ENCODE measurements around the gene GFM2.
"Not testable (repeated sequence)": the region's sequence is repeated elsewhere in the genome, so short reads cannot be mapped to it uniquely, and the experiment has no call there.

Gene GFM2, protein sequence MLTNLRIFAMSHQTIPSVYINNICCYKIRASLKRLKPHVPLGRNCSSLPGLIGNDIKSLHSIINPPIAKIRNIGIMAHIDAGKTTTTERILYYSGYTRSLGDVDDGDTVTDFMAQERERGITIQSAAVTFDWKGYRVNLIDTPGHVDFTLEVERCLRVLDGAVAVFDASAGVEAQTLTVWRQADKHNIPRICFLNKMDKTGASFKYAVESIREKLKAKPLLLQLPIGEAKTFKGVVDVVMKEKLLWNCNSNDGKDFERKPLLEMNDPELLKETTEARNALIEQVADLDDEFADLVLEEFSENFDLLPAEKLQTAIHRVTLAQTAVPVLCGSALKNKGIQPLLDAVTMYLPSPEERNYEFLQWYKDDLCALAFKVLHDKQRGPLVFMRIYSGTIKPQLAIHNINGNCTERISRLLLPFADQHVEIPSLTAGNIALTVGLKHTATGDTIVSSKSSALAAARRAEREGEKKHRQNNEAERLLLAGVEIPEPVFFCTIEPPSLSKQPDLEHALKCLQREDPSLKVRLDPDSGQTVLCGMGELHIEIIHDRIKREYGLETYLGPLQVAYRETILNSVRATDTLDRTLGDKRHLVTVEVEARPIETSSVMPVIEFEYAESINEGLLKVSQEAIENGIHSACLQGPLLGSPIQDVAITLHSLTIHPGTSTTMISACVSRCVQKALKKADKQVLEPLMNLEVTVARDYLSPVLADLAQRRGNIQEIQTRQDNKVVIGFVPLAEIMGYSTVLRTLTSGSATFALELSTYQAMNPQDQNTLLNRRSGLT

DNA sequence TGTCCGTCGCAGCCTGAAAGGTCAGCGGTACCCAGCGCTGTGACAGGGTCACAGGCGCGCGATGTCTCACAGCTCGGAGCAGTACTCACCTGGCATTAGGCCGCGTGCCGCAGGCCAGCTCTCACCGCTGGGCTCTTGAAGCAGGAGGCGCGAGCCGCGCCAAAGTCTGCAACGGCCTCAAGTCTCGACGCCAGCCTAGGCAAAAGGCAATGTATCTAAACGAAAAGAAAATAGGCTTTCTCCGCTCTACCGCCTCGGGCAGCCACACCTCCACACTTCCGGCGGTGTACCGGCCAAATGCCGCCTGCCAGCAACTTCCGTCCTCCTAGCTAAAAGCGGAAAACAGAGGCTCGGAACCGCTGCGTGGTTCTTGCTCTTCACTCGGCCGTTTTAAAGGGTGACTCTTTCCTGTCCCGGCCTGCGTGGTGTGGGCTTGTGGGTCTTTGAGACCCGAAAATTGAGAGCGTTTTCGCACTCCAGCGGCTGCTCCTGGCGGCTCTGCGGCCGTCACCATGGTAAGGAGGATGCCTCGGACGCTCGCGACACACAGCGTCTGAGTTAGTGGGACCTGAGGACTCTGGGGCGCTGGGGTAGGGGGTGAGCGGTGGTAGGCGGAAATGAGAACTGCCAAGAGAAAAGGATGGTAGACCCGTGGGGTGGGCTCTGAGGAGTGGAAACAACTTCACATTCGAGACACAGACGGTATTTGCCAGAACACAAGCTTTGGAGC is at the start of gene GFM2, which contains the start of gene NSA2:
TSS of gene GFM2 (minus strand) at position 269 of the 730 bp plus-strand sequence. CDS start 3,375 bp downstream, outside the sequence.
TSS of gene NSA2 (plus strand) at position 401 of the 730 bp plus-strand sequence. CDS start at position 513, 112 bp downstream.
- DNase-seq (ENCODE audit: low read depth in 2 of 2): peak; percentile 86 to 87

DNA sequence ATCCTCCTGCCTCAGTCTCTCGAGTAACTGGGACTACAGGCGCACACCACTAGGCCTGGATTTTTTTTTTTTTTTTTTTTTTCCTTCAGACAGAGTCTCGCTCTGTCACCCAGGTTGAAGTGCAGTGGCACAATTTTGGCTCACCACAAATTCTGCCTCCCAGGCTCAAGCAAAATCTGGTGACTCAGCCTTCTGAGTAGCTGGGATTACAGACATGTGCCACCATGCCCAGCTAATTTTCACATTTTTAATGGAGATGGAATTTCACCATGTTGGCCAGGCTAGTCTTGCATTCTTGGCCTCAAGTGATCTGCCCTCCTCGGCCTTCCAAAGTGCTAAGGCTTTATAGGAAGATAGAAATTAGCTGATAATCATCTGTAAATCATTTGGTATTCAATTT is 44.0 kb upstream of the GFM2 start:
- no peak for DNase-seq (ENCODE audit: low read depth in 2 of 2)

DNA sequence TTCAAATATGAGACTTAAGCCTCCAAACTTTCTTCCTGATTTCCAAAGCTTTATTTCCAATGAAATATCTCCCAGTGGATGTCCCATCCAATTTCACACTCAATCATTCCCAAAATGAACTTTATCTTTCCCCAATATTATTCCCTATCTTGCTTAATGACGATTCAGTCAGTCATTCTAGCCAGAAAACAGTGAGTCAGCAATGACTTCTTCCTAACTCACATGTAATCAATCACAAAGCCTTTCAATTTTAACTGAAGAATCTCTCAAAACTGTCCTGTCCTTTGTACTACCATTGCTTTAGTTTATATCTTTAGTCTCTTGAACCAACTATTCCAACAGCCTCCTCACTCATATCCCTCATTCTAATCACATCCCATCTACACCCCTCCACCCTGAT is 35.0 kb upstream of the GFM2 start:
- DNase-seq (ENCODE audit: low read depth in 2 of 2): no peak

DNA sequence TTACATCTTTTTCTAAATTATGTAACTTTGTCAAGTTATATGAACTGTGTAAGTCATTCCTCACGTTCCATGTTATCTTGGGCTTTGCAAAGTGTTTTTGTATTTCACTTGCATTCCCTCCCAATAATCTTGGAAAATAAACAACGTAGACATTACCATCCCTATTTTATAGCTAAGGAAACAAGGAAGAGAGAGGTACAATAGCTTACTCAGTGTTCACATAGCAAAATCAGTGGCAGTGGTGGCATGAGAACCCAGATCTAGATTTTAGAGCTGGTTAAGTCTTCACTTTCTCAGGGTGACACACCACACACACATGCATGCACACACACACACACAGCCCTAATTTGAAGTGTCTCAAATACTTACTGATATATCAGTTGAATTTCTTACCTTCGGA is 34.3 kb upstream of the GFM2 start:
- no peak for DNase-seq (ENCODE audit: low read depth in 2 of 2)

DNA sequence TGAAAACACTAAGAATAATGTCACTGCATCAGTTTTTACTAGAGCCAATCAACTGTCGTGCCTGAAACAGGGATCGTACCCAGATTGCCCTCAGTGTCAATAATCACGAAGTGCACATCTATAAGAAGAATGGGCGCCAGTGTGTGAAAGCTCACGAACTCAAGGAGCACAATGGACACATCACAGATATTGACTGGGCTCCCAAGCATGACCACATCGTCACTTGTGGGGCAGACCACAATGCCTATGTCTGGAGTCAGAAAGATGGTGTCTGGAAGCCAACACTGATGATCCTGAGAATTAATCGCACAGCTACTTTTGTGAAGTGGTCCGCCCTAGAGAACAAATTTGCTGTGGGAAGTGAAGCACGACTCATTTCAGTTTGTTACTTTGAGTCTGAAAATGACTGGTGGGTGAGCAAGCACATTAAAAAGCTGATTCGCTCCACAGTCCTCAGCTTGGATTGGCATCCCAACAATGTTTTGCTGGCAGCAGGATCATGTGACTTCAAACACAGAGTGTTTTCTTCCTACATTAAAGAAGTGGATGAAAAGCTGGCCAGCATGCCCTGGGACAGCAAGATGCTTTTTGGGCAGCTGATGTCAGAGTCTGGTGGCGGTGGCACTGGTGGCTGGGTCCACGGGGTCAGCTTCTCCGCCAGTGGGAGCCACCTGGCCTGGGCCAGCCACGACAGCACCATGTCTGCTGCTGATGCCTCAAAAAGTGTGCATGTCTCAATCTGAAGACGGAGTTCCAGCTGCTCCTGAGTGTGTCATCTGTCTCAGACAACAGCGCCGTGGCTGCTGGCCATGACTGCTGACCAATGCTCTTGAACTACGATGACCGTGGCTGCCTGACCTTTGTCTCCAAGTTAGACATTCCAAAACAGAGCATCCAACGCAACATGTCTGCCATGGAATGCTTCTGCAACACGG is 32.3 kb upstream of the GFM2 start:
- no peak for DNase-seq (ENCODE audit: low read depth in 2 of 2)

DNA sequence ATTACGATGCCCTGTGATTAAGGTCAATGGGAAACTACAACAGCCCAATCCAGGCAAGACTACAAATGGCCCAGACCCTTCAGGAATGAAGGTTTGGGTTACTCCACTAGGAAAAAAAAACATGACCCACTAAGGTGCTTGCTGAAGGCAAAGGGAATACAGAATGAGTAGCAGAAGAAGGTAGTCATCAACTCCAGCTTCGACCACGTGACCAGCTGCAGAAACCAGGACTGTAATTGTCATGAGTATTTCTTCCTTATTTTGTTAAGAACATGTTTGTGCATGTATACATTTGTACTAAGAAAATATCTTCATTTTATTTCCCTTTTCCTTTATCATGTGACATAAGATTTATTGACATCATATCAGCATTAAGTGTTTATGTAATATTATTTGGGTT is 24.8 kb upstream of the GFM2 start:
- not testable (repeated sequence) for DNase-seq (ENCODE audit: low read depth in 2 of 2)

DNA sequence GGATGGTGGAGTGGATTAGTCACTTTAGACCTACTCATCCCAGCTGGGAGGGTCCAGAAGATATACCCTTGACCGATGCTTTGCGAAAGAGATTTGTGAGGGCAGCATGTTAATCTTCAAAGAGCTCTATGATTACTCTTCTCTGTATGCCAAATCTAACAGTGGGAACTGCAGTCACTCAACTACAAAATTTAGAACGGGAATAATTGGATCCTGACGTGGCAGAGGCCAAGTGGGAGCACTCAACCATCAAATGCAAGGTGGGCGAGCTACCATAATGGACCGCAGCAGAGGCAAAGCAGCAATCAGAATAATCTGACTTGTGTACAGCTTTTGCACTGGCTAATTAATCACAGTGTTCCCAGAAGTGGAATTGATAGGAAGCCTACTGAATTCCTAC is 20.5 kb upstream of the GFM2 start:
- DNase-seq (ENCODE audit: low read depth in 2 of 2): no peak

DNA sequence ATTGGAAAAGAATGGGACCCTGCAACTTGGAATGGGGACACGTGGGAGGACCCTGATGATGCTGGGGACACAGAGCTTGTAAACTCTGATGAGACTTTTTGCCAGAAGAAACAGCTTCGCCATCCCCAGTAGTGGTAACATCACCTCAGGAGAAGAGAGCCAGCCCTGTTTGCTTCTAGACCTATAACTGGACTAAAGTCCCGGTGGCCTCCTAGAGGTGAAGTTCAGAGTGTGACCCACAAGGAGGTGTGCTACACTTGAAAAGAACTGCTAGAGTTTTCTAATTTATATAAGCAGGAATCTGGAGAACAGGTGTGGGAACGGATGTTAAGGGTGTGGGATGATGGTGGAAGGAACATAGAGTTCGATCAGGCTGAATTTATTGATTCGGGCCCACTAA is 19.9 kb upstream of the GFM2 start:
- DNase-seq (ENCODE audit: low read depth in 2 of 2): no peak

DNA sequence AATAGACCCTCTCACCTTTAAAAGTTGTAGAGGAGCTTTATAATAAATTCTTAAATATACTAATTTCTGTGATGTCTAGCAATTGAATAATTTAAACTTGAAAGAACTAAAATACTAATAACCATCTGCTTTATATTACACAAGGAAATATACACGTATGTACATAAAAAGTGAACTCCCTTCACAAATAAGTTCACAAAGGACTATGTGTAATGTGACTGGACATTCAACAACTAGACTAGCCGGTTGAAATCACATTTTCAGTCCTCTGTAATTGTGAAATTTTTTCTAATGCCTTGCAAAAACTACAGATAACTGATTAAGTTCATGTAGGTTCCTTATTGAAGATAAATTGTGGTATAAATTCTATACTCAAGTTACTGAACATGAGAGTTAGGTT is 11.7 kb upstream of the GFM2 start:
- no peak for DNase-seq (ENCODE audit: low read depth in 2 of 2)

DNA sequence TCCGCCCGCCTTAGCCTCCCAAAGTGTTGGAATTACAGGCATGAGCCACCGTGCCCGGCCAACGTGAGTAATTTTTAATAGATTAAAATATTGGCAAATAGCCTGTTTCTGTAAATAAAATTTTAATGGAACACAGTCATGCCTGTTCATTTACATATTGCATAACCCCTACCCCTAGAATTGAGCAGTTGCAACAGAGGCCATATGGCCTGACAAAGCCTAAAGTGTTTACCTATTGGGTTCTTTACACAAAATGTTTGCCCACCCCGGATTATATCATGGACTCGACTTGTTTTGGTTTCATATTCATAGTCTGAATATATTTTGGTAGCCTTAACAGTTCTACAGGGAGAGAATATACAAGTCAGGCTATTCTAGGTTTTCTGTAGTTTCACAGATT is 5.4 kb upstream of the GFM2 start:
- no peak for DNase-seq (ENCODE audit: low read depth in 2 of 2)

DNA sequence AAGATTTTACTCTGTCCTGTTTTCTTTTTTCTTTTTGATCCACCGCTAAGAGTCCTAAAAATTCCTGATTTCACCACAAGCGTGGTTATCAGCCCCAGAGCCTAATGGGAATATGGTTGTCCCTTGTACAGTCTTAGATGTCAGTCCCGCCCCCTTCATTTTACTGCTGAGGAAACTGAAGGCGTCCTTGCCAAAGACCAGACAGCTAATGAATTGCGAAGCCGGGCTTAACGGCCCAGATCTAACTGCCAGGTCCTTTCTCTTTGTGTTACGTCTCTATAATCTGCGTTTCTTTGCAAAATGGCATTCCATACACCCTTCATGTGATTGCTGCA is 629 bp upstream of the GFM2 start:
- DNase-seq (ENCODE audit: low read depth in 2 of 2): no peak

DNA sequence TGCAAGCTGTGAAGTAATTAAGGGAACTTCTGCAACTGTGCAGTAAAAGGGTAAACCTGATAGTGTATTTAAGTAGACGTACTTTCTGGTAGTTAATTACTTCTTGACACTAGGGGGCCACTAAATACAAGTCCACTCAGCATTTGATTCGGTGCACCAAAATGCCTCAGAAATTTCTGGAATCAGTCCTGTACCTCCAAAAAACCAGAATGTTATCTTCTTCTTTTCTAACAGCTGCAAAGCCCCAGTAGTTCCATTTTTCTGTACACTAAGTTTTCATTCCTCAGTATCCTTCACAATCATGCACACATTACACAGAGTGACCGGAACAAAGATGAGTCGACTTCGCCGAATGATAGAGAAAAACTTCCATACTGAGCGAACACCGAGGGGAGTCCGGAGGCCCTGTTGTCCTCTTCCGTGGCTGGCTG is 484 bp downstream of the GFM2 start:
- no peak for DNase-seq (ENCODE audit: low read depth in 2 of 2)

DNA sequence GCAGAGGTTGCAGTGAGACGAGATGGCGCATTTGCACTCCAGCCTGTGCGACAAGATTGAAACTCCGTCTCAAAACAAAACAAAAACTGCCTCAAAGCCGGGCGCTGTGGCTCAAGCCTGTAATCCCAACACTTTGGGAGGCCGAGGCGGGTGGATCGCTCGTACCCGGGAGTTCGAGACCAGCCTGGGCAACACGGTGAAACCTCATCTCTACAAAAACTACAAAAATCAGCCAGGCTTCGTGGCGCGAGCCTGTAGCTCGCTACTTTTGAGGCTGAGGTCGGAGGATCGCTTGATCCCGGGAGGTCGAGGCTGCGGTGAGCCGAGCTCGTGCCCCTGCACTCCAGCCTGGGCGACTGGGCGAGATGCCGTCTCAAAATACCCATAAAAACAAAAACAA is 988 bp downstream of the GFM2 start:
- DNase-seq (ENCODE audit: low read depth in 2 of 2): no peak

DNA sequence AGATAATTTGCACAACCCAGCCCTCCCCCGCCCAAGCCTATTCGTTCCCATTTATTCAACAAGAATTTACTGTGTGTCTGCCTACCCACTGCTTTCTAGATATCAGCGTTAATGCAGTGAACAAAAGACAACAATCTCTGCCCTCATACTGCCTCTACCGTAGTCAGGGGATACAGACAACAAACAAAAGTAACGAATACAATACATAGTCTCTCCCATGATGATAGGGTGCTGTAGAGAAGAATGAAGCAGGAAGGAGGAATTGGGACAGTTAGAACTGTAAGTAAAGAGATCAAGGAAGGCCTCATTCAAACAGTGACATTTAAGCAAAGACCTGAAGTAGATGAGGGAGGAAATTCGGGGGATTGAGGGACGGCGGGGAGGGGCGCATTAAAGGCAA is 1.7 kb downstream of the GFM2 start:
- DNase-seq (ENCODE audit: low read depth in 2 of 2): no peak

DNA sequence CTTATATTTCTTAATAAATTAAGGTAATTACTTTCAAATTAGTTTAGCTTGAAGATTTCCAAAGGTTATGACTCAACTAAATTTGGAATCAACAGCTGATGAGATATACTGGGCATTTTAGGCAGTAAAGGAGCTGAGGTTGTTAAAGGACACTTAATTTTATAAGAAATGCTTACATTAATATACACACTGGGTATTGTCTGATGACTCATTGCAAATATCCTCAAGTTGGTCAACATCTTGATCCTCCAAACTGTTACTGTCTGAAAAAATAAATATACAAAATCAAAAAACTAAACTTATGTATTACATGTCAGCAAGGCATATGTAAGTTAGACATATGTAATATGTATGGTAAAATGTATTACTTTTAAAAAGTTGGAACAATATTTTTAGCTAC is 3.4 kb downstream of the GFM2 start:
- DNase-seq (ENCODE audit: low read depth in 2 of 2): no peak

DNA sequence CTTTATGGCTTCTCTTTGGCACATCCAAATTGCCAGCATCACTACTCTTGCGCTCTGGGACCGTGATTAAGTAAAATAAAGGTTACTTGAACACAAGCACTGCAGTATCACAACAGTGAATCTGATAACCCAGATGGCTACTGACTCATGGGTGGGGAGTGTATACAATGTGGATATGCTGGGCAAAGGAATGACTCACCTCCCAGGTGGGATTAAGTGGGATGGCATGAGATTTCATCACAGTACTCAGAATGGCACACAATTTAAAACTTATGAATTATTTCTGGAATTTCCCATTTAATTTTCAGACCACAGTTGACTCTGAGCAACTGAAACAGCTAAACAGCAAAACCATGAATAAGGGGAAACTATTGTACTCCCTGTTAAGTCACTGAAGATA is 4.3 kb downstream of the GFM2 start:
- DNase-seq (ENCODE audit: low read depth in 2 of 2): no peak

DNA sequence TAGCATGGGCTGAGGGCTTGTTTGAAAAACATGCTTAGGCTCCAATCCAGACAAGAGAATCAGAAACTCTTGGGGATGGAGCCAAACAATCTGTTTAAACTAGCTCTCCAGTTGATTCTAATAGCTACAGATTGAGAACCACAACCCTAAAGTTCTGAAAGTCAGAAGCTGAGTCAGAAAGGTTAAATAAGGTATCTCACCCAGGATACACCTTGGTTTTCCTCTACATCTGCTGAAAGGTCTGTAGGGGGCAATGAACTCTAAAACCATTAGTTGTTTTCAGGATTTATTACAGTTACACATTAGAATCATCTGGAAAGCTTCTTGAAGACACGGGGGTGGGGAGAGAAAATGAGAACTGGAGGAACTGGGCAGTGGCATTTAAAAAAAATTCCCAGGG is 5.7 kb downstream of the GFM2 start:
- no peak for DNase-seq (ENCODE audit: low read depth in 2 of 2)

DNA sequence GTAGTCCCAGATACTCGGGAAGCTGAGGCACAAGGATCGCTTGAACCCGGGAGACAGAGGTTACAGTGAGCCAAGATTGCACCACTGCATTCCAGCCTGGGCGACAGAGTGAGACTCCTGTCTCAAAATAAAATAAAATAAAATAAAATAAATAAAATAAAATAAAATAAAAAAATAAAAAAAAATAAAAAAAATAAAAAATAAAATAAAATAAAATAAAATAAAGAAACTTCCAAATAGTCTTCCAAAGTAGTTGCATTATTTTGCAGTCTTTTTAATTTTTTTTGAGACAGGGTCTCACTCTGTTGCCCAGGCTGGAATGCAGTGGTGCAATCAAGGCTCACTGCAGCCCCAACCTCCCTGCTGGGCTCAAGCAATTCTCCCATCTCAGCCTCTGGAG is 18.2 kb downstream of the GFM2 start:
- DNase-seq (ENCODE audit: low read depth in 2 of 2): not testable (repeated sequence)

DNA sequence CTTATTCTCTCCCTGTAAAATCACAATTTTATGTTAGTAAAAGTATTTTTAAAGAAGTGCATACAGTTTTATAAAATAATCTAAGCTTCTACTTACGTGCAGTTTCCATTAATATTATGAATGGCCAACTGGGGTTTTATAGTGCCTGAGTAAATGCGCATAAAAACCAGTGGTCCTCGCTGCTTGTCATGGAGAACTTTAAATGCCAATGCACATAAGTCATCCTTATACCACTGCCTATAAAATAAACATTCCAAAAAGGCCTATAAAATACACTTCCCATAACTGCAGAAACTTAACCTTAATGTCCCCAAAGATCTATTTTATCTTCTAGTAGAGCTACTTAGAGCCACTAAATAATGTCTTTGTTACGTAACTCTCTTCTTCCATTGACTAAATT is 28.5 kb downstream of the GFM2 start:
- no peak for DNase-seq (ENCODE audit: low read depth in 2 of 2)

DNA sequence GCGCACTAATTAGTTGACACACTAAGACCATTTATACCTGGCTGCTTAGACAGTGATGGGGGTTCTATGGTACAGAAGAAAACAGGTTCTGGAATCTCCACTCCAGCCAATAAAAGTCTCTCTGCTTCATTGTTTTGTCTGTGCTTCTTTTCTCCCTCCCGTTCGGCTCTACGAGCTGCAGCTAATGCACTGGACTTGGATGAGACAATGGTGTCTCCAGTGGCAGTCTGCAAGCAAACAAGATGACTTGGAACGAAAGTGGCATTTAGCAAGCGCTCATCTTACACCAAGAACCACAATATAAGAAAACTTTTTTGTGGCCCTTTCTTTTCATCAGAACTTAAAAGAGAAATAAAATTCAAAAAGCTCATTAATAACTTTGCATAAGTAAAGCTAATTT is 30.2 kb downstream of the GFM2 start:
- no peak for DNase-seq (ENCODE audit: low read depth in 2 of 2)

DNA sequence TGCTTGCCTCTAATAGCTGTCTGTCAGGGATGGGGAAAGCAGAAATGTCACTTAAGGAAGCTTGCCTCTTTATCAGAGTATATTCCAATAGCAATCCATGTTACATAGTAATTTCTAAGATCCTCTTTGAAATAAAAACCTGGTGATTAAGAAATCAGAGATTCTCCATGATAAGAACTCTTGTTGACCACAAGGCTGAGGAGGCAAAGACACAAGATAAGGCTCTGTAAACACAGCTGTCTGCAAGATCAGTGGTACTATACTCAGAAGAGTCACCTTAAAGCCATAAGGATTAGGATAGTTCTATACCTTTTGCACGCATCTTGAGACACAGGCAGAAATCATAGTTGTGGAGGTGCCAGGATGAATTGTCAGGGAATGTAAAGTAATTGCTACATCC is 41.6 kb downstream of the GFM2 start:
- DNase-seq (ENCODE audit: low read depth in 2 of 2): no peak

All from activated CD4-positive, alpha-beta T cell treated with anti-CD3 and anti-CD28 coated beads for 24 hours (primary cell).